SU-DHL-6 (cell line): ENCODE results near the gene RRBP1.

ENCODE experiments used
- H2AFZ ChIP-seq: fragments of 200-600 bp; sonication (generic); 2 replicates; pipeline ENCODE4 v1.6.1; 2014; ENCODE audit warnings: low read depth, mild to moderate bottlenecking, moderate library complexity, mixed read lengths, antibody characterized with exemption, low read length; ENCODE audit not compliant: severe bottlenecking
- H3F3A ChIP-seq: fragments of 200-600 bp; shearing (Covaris generic); 2 replicates; pipeline ENCODE4 v1.6.0; 2016; ENCODE audit warnings: antibody characterized with exemption, mild to moderate bottlenecking; ENCODE audit not compliant: insufficient read depth
- H3K27ac ChIP-seq: fragments of 200-600 bp; sonication (generic); 2 replicates; pipeline ENCODE4 v1.5.1; 2016; ENCODE audit warnings: low read depth, mild to moderate bottlenecking, low read length, moderate library complexity, mixed read lengths
- H3K27me3 ChIP-seq: fragments of 200-600 bp; sonication (generic), shearing (Covaris generic); 2 replicates; pipeline ENCODE4 v1.6.0; 2014; ENCODE audit warnings: mild to moderate bottlenecking, low read length
- H3K36me3 ChIP-seq: fragments of 200-600 bp; sonication (generic); 2 replicates; pipeline ENCODE4 v1.6.1; 2014; ENCODE audit warnings: mild to moderate bottlenecking, low read length, mixed read lengths
- H3K4me2 ChIP-seq: fragments of 300-600, 200-600 bp; shearing (Covaris generic), sonication (generic); 2 replicates; pipeline ENCODE4 v1.6.0; 2014; ENCODE audit warnings: low read length, low read depth, mild to moderate bottlenecking; ENCODE audit not compliant: poor library complexity, severe bottlenecking
- H3K4me3 ChIP-seq: fragments of 200-600 bp; sonication (generic); 2 replicates; pipeline ENCODE4 v1.5.1; 2014; ENCODE audit warnings: antibody characterized with exemption, low read length, mild to moderate bottlenecking, mixed read lengths; ENCODE audit not compliant: insufficient read depth, poor library complexity, severe bottlenecking
- H3K79me2 ChIP-seq: fragments of 200-600 bp; sonication (generic); 2 replicates; pipeline ENCODE4 v1.6.1; 2014; ENCODE audit warnings: mild to moderate bottlenecking, low read length, moderate library complexity; ENCODE audit not compliant: insufficient read depth
- H3K9ac ChIP-seq: fragments of 200-600 bp; sonication (generic); 2 replicates; pipeline ENCODE4 v1.7.0; 2014; ENCODE audit warnings: mild to moderate bottlenecking, low read length
- H3K9me2 ChIP-seq: fragments of 200-600 bp; sonication (generic); replicated peaks from 2 replicates; pipeline ENCODE4 v1.6.1; 2014; ENCODE audit warnings: low read length; ENCODE audit not compliant: insufficient read depth
- H3K9me3 ChIP-seq: fragments of 200-600 bp; sonication (generic); 2 replicates; pipeline ENCODE4 v1.6.1; 2014; ENCODE audit warnings: low read length, mixed read lengths; ENCODE audit not compliant: insufficient read depth
- H4K20me1 ChIP-seq: fragments of 200-600 bp; sonication (generic); 2 replicates; pipeline ENCODE4 v1.6.1; 2014; ENCODE audit warnings: low read depth, mild to moderate bottlenecking, antibody characterized with exemption, low read length, moderate library complexity, mixed read lengths
- CTCF ChIP-seq: fragments of 200-600 bp; sonication (generic); IDR thresholded peaks from one replicate; pipeline ENCODE4 v1.5.1; 2017; ENCODE audit warnings: antibody characterized with exemption, mild to moderate bottlenecking, low read length, moderate library complexity; ENCODE audit not compliant: insufficient read depth, poor library complexity, severe bottlenecking
- EZH2phosphoT487 ChIP-seq: fragments of 200-600 bp; sonication (generic), shearing (Covaris generic); conservative IDR thresholded peaks from 2 replicates; pipeline ENCODE4 v1.6.1; 2018; ENCODE audit warnings: mild to moderate bottlenecking, antibody characterized with exemption, low read length, moderate library complexity, mixed read lengths

Gene RRBP1

GRCh38 chr20:17669306-17669931, 12.6 kb downstream of the RRBP1 start:
- Histone ChIP-seq H3K4me2 (no peak overlapping the region), H4K20me1 (no peaks in the 10 kb centered on the region), H3K36me3 (no peaks in the 10 kb centered on the region)

GRCh38 chr20:17668432-17668831, 13.6 kb downstream of the RRBP1 start:
- H3F3A ChIP-seq = no peaks in the 10 kb centered on the region
- H3K79me2 ChIP-seq = no peaks in the 10 kb centered on the region
- no peak overlapping the region for H3K9ac ChIP-seq
- H4K20me1 ChIP-seq = no peaks in the 10 kb centered on the region
- no peak overlapping the region for H3K27ac ChIP-seq
- TF ChIP-seq CTCF (no peak), EZH2phosphoT487 (no peak)
- H3K9me2 ChIP-seq = no peaks in the 10 kb centered on the region
- H3K36me3 ChIP-seq = no peaks in the 10 kb centered on the region
- H3K4me3 ChIP-seq = no peak overlapping the region
- H2AFZ ChIP-seq = no peak overlapping the region
- H3K27me3 ChIP-seq = no peaks in the 10 kb centered on the region
- no peaks in the 10 kb centered on the region for H3K9me3 ChIP-seq
- no peak overlapping the region for H3K4me2 ChIP-seq

More at GRCh38 chr20:17669306-17669931, 12.6 kb downstream of the RRBP1 start:
- no peaks in the 10 kb centered on the region for H3K27me3 ChIP-seq
- H3K79me2 ChIP-seq = no peaks in the 10 kb centered on the region
- no peak overlapping the region for H2AFZ ChIP-seq
- H3K27ac ChIP-seq = no peak overlapping the region
- TF ChIP-seq EZH2phosphoT487 (no peak), CTCF (no peak)
- no peaks in the 10 kb centered on the region for H3K9me2 ChIP-seq
- no peaks in the 10 kb centered on the region for H3F3A ChIP-seq
- H3K9ac ChIP-seq = no peak overlapping the region
- no peak overlapping the region for H3K4me3 ChIP-seq
- no peaks in the 10 kb centered on the region for H3K9me3 ChIP-seq

- H3K4me2 ChIP-seq = no peak overlapping the region
- H2AFZ ChIP-seq = no peak overlapping the region
- no peaks in the 10 kb centered on the region for H3K79me2 ChIP-seq
- H3K27me3 ChIP-seq = no peaks in the 10 kb centered on the region
- H3F3A ChIP-seq = no peaks in the 10 kb centered on the region
- no peak for TF ChIP-seq EZH2phosphoT487
- TF ChIP-seq CTCF = no peak
- H3K9ac ChIP-seq = no peak overlapping the region
- H3K9me3 ChIP-seq = no peaks in the 10 kb centered on the region
- no peak overlapping the region for H3K27ac ChIP-seq
- no peaks in the 10 kb centered on the region for H3K9me2 ChIP-seq
- no peaks in the 10 kb centered on the region for H3K36me3 ChIP-seq
- H4K20me1 ChIP-seq = no peaks in the 10 kb centered on the region
- H3K4me3 ChIP-seq = no peak overlapping the region
Measured at GRCh38 chr20:17667445-17667844, 14.6 kb downstream of the RRBP1 start.
